K562 (cell line): ENCODE measurements around the gene ATP6V1G2. TPM values are rescaled to one million over a fixed set of nuclear protein-coding genes. Genes with fewer than 3 reads are reported as not detected.

Source experiments
- CCNT2 ChIP-seq: IDR thresholded peaks from 2 replicates; pipeline ENCODE4 v1.6.1; 2011; ENCODE audit warnings: borderline replicate concordance, low read depth, mild to moderate bottlenecking, moderate library complexity, mixed read lengths, low read length; ENCODE audit not compliant: insufficient read length; ENCODE audit errors: extremely low read depth
- CREB1 ChIP-seq, 2 experiments: sonication (generic) in 1 of 2; formaldehyde crosslinking in 1 of 2; IDR thresholded peaks; 2 replicates each; pipeline versions ENCODE4 v1.6.1 to v1.8.0; 2012 to 2022; ENCODE audit warnings: inconsistent platforms in 1 of 2, mild to moderate bottlenecking in 1 of 2, missing genetic modification reagents in 1 of 2, moderate library complexity in 1 of 2
- MAFK ChIP-seq: IDR thresholded peaks from 2 replicates; pipeline ENCODE4 v1.6.1; 2011; ENCODE audit warnings: low read length, improper control_type of control experiment
- MGA ChIP-seq: fragments of 450-650 bp; IDR thresholded peaks from 2 replicates; pipeline ENCODE4 v1.6.1; 2016; ENCODE audit warnings: mild to moderate bottlenecking, moderate library complexity
- MYNN ChIP-seq, 2 experiments: sonication (generic); formaldehyde crosslinking in 1 of 2; IDR thresholded peaks; 2 replicates each; pipeline versions ENCODE4 v1.5.0 to v1.6.1; 2016 to 2020; ENCODE audit warnings: antibody characterized with exemption in 1 of 2, missing genetic modification reagents in 1 of 2
- NFIC ChIP-seq: fragments of 450-650 bp; IDR thresholded peaks from 2 replicates; pipeline ENCODE4 v1.6.1; 2017; ENCODE audit warnings: mild to moderate bottlenecking, inconsistent platforms
- NR4A1 ChIP-seq, 2 experiments: fragments of 250-450 bp in 1 of 2; fragments of 450-650 bp in 1 of 2; sonication (Bioruptor Pico) in 1 of 2; IDR thresholded peaks; 2 replicates each; pipeline versions ENCODE4 v1.4.0 to v1.6.1; 2016 to 2020; ENCODE audit warnings: mild to moderate bottlenecking in 2 of 2, missing compliant biosample characterization in 1 of 2, missing genetic modification characterization in 1 of 2, moderate library complexity in 1 of 2
- UBTF ChIP-seq, 2 experiments: IDR thresholded peaks; 2 replicates each; pipeline ENCODE4 v1.6.1; 2012; ENCODE audit warnings: improper control_type of control experiment in 2 of 2, low read depth in 2 of 2, low read length in 2 of 2, borderline replicate concordance in 1 of 2
- ZBTB26 ChIP-seq: fragments of 450-650 bp; formaldehyde crosslinking; IDR thresholded peaks from 2 replicates; pipeline ENCODE4 v1.4.0; 2022; ENCODE audit warnings: missing genetic modification characterization
- polyA plus RNA-seq, 8 experiments: library from polyadenylated mRNA; depleted of rRNA in 4 of 8; stranded (reverse) in 5 of 8; unstranded in 3 of 8; fragments of >200 nt; fragmentation: Nextera tagmentation in 2 of 8; fragmentation: Illumina TruSeq in 1 of 8; extraction: Ambion mirVana in 2 of 8; extraction: Trizol in 1 of 8; gene quantifications; 2 replicates each; pipeline versions ENCODE4 v1.2.1 to v1.2.3, GENCODE V29; 2011 to 2014; ENCODE audit warnings: inconsistent platforms in 1 of 8, missing spikeins in 1 of 8
- total RNA-seq, 7 experiments: library from RNA; depleted of rRNA in 6 of 7; stranded (reverse); fragments of >200 nt in 6 of 7; fragmentation: Illumina TruSeq in 2 of 7; extraction: Trizol in 2 of 7; gene quantifications; 2 replicates each; pipeline versions ENCODE4 v1.2.1 to v1.2.3, GENCODE V29; 2011 to 2021; ENCODE audit warnings: low replicate concordance in 1 of 7

Gene ATP6V1G2
- total and polyA plus RNA-seq, 9 of the 15 experiments (the other 6 are each of a cell fraction or from before 2014, with no cell fraction given) = 0.14 to 1.5 (median 0.33) TPM

GRCh38 chr6:31559958-31560696, 13.7 kb upstream of the ATP6V1G2 start (continued):
- no peak for TF ChIP-seq MGA
- TF ChIP-seq NR4A1 (CRISPR knock-in tag; IDR thresholded peaks at IDR 0.05) = 0 out of 2 replicates have a peak, but pooled peaks have one; percentile 30
- no peak for TF ChIP-seq NR4A1 (tag; IDR thresholded peaks at IDR 0.05)
- TF ChIP-seq MAFK = 0 out of 2 replicates have a peak, but pooled peaks have one; percentile 11
- TF ChIP-seq CCNT2 = peak; percentile 23
- no peak for TF ChIP-seq CREB1 (IDR thresholded peaks at IDR 0.05)
- TF ChIP-seq CREB1 (CRISPR knock-in tag; IDR thresholded peaks at IDR 0.05) = no peak
- 0 out of 4 replicates have a peak, but pooled peaks of 1 of the 2 experiments have one; percentile 35 for TF ChIP-seq UBTF (IDR thresholded peaks at IDR 0.05; ENCODE audit: borderline replicate concordance in 1 of 2, low read depth in 2 of 2, low read length in 2 of 2)
- 0 out of 2 replicates have a peak, but pooled peaks have one; percentile 66 for TF ChIP-seq MYNN (IDR thresholded peaks at IDR 0.05)
- no peak for TF ChIP-seq MYNN (CRISPR knock-in tag; IDR thresholded peaks at IDR 0.05)
- peak; percentile 57 for TF ChIP-seq NFIC
- TF ChIP-seq ZBTB26 (CRISPR knock-in tag) = 0 out of 2 replicates have a peak, but pooled peaks have one; percentile 14
